ENCODE results near the gene ADAMTS16.

ADAMTS16 gene

DNA sequence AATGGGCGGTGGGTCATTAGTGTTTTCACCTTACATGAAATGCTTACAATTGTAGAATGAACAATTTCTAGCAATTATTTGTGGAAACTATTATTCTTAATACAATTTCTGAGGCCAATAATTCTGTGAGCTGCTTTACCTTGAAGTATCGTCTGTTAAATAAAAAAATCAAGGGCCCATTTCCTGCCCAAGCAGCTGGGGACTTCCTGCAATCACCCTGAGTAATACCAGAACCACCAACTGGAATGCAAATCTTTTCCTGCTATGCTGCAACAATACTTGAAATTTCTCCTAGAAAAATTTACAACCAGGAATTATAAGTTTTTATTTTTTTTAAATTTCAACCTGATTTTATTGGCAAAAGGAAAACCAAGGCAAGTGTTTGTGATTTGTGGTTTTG is 52.6 kb downstream of the ADAMTS16 start:
- no peak overlapping the region for H3K4me2 ChIP-seq
- H2AFZ ChIP-seq (ENCODE audit: low read depth), result no peak overlapping the region
- no peak overlapping the region for H3K27ac ChIP-seq
- H3K4me1 ChIP-seq (ENCODE audit: low read depth, poor library complexity, severe bottlenecking), result no peaks in the 10 kb centered on the region
- TF ChIP-seq, protein P1, sequence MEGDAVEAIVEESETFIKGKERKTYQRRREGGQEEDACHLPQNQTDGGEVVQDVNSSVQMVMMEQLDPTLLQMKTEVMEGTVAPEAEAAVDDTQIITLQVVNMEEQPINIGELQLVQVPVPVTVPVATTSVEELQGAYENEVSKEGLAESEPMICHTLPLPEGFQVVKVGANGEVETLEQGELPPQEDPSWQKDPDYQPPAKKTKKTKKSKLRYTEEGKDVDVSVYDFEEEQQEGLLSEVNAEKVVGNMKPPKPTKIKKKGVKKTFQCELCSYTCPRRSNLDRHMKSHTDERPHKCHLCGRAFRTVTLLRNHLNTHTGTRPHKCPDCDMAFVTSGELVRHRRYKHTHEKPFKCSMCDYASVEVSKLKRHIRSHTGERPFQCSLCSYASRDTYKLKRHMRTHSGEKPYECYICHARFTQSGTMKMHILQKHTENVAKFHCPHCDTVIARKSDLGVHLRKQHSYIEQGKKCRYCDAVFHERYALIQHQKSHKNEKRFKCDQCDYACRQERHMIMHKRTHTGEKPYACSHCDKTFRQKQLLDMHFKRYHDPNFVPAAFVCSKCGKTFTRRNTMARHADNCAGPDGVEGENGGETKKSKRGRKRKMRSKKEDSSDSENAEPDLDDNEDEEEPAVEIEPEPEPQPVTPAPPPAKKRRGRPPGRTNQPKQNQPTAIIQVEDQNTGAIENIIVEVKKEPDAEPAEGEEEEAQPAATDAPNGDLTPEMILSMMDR (conservative IDR thresholded peaks at IDR 0.05; ENCODE audit: low read depth, low read length), result no peak
- H4K20me1 ChIP-seq (ENCODE audit: insufficient read depth), result no peaks in the 10 kb centered on the region
- no peaks in the 10 kb centered on the region for H3K36me3 ChIP-seq (ENCODE audit: insufficient read depth)
- no peak overlapping the region for H3K4me3 ChIP-seq (IDR thresholded peaks at IDR 0.05; ENCODE audit: insufficient read depth, low read depth, low read length)
- no peaks in the 10 kb centered on the region for H3K79me2 ChIP-seq (ENCODE audit: insufficient read depth, low read depth)
- H3K27me3 ChIP-seq (ENCODE audit: insufficient read depth, low read depth), result no peaks in the 10 kb centered on the region
- no peak overlapping the region for H3K9ac ChIP-seq

DNA sequence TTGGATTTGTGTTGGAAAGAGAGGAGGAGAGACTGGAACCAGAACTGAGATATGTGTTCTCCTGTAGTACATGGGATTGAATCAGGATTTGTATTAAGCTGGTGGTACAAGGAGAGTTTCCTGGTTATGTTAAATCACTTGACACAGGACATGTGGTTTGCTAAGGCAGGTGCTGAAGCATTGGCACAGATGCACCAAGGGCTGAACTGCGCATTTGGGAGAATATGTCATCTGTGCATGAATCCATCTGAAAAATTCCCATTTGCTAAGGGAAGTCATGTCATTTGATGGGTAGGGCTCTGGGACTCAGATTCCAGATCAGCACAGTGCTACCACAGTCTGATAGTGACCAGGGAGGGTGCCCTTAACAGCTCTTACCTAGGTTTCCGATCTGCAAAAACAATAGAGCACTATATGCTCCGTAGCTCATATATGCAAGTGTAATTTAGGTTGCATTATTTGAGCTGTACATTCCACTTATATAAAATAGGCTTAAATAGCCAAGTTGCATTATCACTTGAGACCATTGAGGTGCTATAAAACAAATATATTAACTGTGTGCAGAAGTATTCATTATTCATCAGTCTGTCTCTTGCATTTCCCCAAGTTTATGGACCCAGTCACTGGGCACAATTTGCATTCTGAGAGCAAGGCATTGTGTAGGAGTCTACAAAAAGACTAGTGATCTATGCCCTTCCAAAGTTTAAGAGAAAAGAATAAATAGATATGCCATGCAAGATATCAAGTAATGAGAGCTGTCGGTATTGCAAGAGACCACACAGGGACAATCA is 55.2 kb downstream of the ADAMTS16 start:
- Histone ChIP-seq H3K4me1 (ENCODE audit: low read depth, poor library complexity, severe bottlenecking) (no peaks in the 10 kb centered on the region), H3K4me2 (no peak overlapping the region), H3K4me3 (IDR thresholded peaks at IDR 0.05; ENCODE audit: insufficient read depth, low read depth, low read length) (no peak overlapping the region), H3K9ac (no peak overlapping the region), H4K20me1 (ENCODE audit: insufficient read depth) (no peaks in the 10 kb centered on the region), H3K36me3 (ENCODE audit: insufficient read depth) (no peaks in the 10 kb centered on the region), H3K27ac (no peak overlapping the region), H3K27me3 (ENCODE audit: insufficient read depth, low read depth) (no peaks in the 10 kb centered on the region), H2AFZ (ENCODE audit: low read depth) (no peak overlapping the region), H3K79me2 (ENCODE audit: insufficient read depth, low read depth) (no peaks in the 10 kb centered on the region)
- TF ChIP-seq, protein P1 (conservative IDR thresholded peaks at IDR 0.05; ENCODE audit: low read depth, low read length), result no peak

DNA sequence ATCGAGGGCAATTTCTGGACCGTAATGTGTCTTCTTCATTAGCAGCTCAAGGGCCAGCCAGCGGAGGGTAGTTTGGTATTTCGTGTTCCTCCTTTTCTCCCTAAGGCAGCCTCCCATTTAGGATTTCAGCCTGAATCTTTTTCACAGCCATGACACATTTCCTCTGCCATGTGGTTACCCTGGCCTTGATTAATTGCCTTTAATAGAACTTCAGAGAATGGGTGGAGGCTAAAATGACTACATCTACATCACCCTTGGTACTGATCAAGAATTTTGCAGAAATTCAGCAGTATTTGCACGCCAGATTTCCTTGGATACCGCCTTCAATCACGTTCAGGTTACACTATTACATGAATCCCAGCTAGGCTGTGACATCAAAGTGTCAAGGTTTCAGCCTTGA is 58.0 kb downstream of the ADAMTS16 start:
- Histone ChIP-seq H3K27me3 (ENCODE audit: insufficient read depth, low read depth) (no peaks in the 10 kb centered on the region), H3K4me1 (ENCODE audit: low read depth, poor library complexity, severe bottlenecking) (no peaks in the 10 kb centered on the region), H3K4me3 (IDR thresholded peaks at IDR 0.05; ENCODE audit: insufficient read depth, low read depth, low read length) (no peak overlapping the region), H3K79me2 (ENCODE audit: insufficient read depth, low read depth) (no peaks in the 10 kb centered on the region), H3K27ac (no peak overlapping the region), H3K36me3 (ENCODE audit: insufficient read depth) (no peaks in the 10 kb centered on the region), H3K4me2 (no peak overlapping the region), H4K20me1 (ENCODE audit: insufficient read depth) (no peaks in the 10 kb centered on the region), H3K9ac (no peak overlapping the region), H2AFZ (ENCODE audit: low read depth) (no peak overlapping the region)
- TF ChIP-seq, protein P1 (conservative IDR thresholded peaks at IDR 0.05; ENCODE audit: low read depth, low read length), result no peak

DNA sequence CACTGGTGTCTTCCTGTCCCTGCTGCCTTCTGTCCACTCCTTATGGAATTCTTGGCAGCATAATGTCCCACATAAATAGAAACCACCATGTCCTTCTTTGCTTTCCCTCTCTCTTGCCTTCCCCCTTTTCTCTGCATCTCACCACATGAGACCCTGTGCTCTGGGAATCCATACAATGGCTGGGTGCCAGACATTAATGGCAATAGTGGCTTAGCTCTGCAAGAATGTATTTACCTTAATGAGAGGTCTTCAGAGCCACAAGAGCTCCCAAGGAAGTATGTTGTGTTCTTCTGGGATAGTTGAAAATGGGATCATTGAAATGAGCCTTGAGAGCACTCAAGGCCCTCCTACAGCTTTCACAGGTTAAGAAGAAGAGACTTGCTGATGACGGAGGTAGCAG is 58.7 kb downstream of the ADAMTS16 start:
- no peaks in the 10 kb centered on the region for H3K79me2 ChIP-seq (ENCODE audit: insufficient read depth, low read depth)
- no peak overlapping the region for H3K27ac ChIP-seq
- H3K36me3 ChIP-seq (ENCODE audit: insufficient read depth), result no peaks in the 10 kb centered on the region
- H4K20me1 ChIP-seq (ENCODE audit: insufficient read depth), result no peaks in the 10 kb centered on the region
- H3K4me2 ChIP-seq, result no peak overlapping the region
- TF ChIP-seq, protein P1 (conservative IDR thresholded peaks at IDR 0.05; ENCODE audit: low read depth, low read length), result no peak
- no peak overlapping the region for H3K9ac ChIP-seq
- no peak overlapping the region for H2AFZ ChIP-seq (ENCODE audit: low read depth)
- H3K27me3 ChIP-seq (ENCODE audit: insufficient read depth, low read depth), result no peaks in the 10 kb centered on the region
- H3K4me3 ChIP-seq (IDR thresholded peaks at IDR 0.05; ENCODE audit: insufficient read depth, low read depth, low read length), result no peak overlapping the region
- no peaks in the 10 kb centered on the region for H3K4me1 ChIP-seq (ENCODE audit: low read depth, poor library complexity, severe bottlenecking)

All from KMS-11 (cell line).